HUES48 (cell line): Measurements from ENCODE around the gene BCAS3.
"Not testable (repeated sequence)": the region's sequence is repeated elsewhere in the genome, so short reads cannot be mapped to it uniquely, and the experiment has no call there.

ENCODE experiments used
- H3K27ac ChIP-seq: one replicate; pipeline ENCODE4 v1.7.0; 2013; ENCODE audit warnings: low read depth, low read length, inconsistent platforms
- H3K27me3 ChIP-seq: 2 replicates; pipeline ENCODE4 v1.6.1; 2013; ENCODE audit warnings: mild to moderate bottlenecking, low read length; ENCODE audit not compliant: control insufficient read depth, insufficient read depth
- H3K36me3 ChIP-seq: 2 replicates; pipeline ENCODE4 v1.6.1; 2013; ENCODE audit warnings: low read length; ENCODE audit not compliant: control insufficient read depth, insufficient read depth
- H3K4me1 ChIP-seq: 2 replicates; pipeline ENCODE4 v1.6.1; 2013; ENCODE audit warnings: mild to moderate bottlenecking, low read length; ENCODE audit not compliant: control insufficient read depth, insufficient read depth
- H3K4me3 ChIP-seq: 2 replicates; pipeline ENCODE4 v1.5.1; 2013; ENCODE audit warnings: mild to moderate bottlenecking, low read depth, low read length
- H3K9ac ChIP-seq: 2 replicates; pipeline ENCODE4 v1.6.1; 2013; ENCODE audit warnings: mild to moderate bottlenecking, low read depth, low read length, moderate library complexity
- H3K9me3 ChIP-seq: 2 replicates; pipeline ENCODE4 v1.6.1; 2013; ENCODE audit warnings: low read length; ENCODE audit not compliant: control insufficient read depth, insufficient read depth

The BCAS3 gene

GRCh38 chr17:61134551-61135235, 457.0 kb downstream of the BCAS3 start:
- H3K9ac ChIP-seq = no peak overlapping the region

DNA sequence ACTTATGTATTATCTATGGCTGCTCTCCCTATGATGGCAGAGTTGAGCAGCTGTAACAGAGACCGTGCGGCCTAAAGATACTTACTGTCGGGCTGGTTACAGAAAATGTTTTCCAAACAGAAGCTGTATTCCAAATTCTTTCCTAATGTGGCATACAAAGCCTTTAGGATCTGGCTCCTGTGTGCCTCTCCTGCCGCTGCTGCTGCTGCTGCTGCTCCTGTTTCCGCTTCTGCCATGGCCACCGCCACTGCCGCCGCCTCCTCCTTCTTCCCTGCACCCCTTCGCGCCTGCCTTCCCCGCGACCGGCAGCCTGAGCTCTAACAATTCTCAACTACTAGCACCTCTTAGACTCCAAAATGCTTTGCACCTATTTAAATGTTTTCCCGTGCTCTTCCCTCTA, 458.1 kb downstream of the BCAS3 start:
- Histone ChIP-seq H3K36me3 (no peaks in the 10 kb centered on the region), H3K4me1 (no peaks in the 10 kb centered on the region), H3K4me3 (no peak overlapping the region), H3K27ac (no peak overlapping the region), H3K9ac (no peak overlapping the region), H3K27me3 (no peaks in the 10 kb centered on the region), H3K9me3 (no peaks in the 10 kb centered on the region)

More at GRCh38 chr17:61134551-61135235, 457.0 kb downstream of the BCAS3 start:
- H3K4me1 ChIP-seq = no peaks in the 10 kb centered on the region
- H3K27me3 ChIP-seq = no peaks in the 10 kb centered on the region
- no peaks in the 10 kb centered on the region for H3K9me3 ChIP-seq
- no peaks in the 10 kb centered on the region for H3K36me3 ChIP-seq
- no peak overlapping the region for H3K27ac ChIP-seq
- no peak overlapping the region for H3K4me3 ChIP-seq

DNA sequence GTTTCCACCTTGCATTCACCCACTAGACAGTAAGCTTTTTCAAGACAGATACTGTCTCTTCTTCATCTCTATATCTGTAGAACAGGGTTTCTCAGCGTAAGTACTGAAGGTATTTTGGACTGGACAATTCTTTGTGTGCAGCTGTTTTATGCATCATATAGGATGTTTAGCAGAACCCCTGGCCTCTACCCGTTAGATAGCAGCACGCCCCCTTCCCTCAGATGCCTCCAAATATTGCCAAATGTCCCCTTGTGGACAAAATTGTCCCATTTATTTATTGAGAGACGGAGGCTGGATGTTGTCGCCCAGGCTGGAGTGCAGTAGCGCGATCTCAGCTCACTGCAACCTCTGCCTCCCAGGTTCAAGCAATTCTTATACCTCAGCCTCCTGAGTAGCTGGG, 458.6 kb downstream of the BCAS3 start:
- Histone ChIP-seq H3K9ac (no peak overlapping the region), H3K4me1 (no peaks in the 10 kb centered on the region), H3K9me3 (no peaks in the 10 kb centered on the region), H3K4me3 (no peak overlapping the region), H3K36me3 (no peaks in the 10 kb centered on the region), H3K27ac (no peak overlapping the region), H3K27me3 (no peaks in the 10 kb centered on the region)

DNA sequence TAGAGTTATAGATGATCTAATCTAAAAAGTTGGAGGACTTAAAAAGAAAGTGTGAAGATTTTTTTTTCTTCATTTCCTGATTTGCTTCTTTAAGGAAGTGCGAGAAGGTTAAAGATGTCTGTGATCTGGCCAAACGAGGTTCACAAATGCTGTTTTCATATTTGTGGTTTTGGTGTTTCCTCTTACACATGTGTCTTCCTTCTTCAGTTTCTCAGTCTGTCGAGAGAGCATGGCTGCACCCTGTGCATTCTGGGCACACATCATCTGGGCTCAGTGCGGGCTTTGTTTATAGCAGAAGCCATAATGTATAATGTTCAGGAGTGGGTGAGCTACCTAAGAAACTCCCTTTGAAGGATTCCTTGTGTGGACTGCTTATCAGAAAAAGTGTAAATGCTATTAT, 461.6 kb downstream of the BCAS3 start:
- no peak overlapping the region for H3K9ac ChIP-seq
- H3K27ac ChIP-seq = no peak overlapping the region

DNA sequence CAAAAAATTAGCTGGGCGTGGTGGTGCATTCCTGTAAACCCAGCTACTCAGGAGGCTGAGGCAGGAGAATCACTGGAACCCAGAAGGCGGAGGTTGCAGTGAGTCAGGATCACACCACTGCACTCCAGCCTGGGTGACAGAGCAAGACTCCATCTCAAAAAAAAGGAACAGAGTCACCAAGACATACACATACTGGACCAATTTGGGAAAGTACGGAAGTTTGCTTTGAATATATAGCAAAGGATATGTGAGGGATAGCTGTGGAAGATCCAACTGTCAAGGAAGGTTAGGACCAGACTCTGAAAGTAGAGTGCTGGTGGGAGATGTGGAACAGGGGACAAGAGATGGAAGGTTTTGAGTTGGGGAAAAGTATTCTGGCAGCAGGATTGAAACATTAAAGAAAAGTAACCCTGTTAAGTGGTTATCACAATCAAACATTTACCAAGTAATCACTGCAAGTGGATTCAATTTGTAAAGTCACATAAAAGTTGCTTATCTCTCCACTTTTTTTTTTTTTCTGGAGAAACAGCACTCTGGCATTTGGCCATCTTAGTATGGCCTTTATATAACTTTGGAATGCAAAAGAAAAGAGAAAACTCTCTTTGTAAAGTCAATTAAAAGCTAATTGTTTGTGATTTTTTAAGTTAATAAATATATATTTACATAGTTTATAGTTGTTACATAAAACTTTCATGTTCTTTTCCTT, 462.6 kb downstream of the BCAS3 start:
- H3K27ac ChIP-seq = no peak overlapping the region

More for the DNA sequence above, 461.6 kb downstream of the BCAS3 start:
- Histone ChIP-seq H3K27me3 (no peaks in the 10 kb centered on the region), H3K4me3 (no peak overlapping the region), H3K9me3 (no peaks in the 10 kb centered on the region), H3K4me1 (no peaks in the 10 kb centered on the region), H3K36me3 (no peaks in the 10 kb centered on the region)

DNA sequence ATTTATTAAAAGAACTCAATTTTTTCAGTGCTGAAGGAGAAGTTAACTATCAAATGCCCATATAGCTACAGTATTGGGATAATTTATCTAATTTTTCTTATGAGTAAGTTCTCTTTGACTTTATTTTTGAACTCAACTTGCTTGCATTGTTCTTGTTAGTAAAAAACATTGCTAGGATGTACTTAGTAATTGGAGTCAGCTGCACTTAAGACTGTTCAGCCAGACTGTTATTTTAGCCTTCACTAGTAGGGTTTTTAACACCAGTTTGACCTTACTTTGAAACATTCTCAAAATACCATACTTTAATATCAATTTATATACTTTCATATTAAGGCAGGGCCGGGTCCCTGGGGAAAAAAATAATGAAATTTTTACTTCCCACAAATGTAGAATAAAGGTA, 465.4 kb downstream of the BCAS3 start:
- Histone ChIP-seq H3K27ac (no peak overlapping the region), H3K4me1 (peaks cover 7% of the 10 kb centered on the region; the same call in 1 of the 2 replicates), H3K27me3 (no peaks in the 10 kb centered on the region), H3K9me3 (no peaks in the 10 kb centered on the region), H3K9ac (no peak overlapping the region), H3K4me3 (no peak overlapping the region), H3K36me3 (no peaks in the 10 kb centered on the region)

More for the DNA sequence above, 462.6 kb downstream of the BCAS3 start:
- Histone ChIP-seq H3K4me1 (peaks cover 3% of the 10 kb centered on the region; the same call in 1 of the 2 replicates), H3K9ac (no peak overlapping the region), H3K27me3 (no peaks in the 10 kb centered on the region), H3K4me3 (no peak overlapping the region), H3K36me3 (no peaks in the 10 kb centered on the region), H3K9me3 (no peaks in the 10 kb centered on the region)

GRCh38 chr17:61144137-61144536, 466.5 kb downstream of the BCAS3 start:
- H3K4me3 ChIP-seq = no peak overlapping the region
- no peaks in the 10 kb centered on the region for H3K36me3 ChIP-seq
- H3K27me3 ChIP-seq = no peaks in the 10 kb centered on the region
- no peak overlapping the region for H3K9ac ChIP-seq
- H3K4me1 ChIP-seq = peaks cover 7% of the 10 kb centered on the region; the same call in 1 of the 2 replicates
- H3K27ac ChIP-seq = no peak overlapping the region
- H3K9me3 ChIP-seq = no peaks in the 10 kb centered on the region

DNA sequence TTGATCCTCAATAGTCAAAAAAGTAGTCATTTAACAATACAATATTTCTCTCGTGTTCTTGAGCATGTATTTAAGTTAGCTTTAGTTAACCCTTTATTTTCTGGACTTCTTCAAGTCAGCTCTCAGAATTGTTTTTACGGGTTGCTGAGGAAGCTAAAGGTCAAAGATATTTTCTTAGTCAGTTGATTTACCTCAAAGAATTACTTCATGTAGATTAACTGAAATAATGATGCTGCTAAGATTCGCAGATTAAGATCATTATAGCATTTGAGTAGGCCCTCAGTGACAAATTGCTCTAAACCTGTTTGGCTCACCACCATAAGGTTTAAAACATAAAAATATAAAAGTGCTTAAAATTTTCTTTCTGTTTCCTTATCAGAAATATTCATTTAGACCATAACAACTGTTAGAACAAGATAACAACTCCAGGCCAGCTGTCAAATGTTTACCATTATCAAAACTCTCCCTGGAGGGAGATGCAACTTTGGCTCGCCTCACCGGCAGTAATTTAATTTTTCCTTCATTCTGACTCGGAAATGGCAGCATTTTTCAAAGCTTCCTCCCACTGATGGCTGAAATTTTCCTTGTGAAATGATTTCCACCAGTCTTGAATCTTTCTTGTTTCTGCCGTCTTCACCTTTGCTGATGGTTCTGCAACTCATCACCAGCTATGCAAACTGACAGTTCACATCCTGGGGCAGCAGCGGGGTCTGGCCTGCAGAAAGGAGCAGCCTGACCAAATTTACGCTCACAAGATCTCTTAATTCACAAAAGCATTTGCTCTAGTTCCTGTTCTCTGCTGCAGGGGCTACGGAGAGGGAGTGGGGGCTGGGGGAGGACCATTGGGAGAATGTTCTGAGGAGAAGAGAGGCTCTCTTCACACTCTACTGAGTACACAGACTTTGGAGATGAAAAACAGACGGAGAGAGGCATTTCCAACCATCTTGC, 467.2 kb downstream of the BCAS3 start:
- H3K9ac ChIP-seq = no peak overlapping the region
- no peaks in the 10 kb centered on the region for H3K36me3 ChIP-seq
- no peaks in the 10 kb centered on the region for H3K9me3 ChIP-seq
- H3K27me3 ChIP-seq = no peaks in the 10 kb centered on the region
- no peak overlapping the region for H3K4me3 ChIP-seq
- peaks cover 7% of the 10 kb centered on the region; the same call in 1 of the 2 replicates for H3K4me1 ChIP-seq
- no peak overlapping the region for H3K27ac ChIP-seq

DNA sequence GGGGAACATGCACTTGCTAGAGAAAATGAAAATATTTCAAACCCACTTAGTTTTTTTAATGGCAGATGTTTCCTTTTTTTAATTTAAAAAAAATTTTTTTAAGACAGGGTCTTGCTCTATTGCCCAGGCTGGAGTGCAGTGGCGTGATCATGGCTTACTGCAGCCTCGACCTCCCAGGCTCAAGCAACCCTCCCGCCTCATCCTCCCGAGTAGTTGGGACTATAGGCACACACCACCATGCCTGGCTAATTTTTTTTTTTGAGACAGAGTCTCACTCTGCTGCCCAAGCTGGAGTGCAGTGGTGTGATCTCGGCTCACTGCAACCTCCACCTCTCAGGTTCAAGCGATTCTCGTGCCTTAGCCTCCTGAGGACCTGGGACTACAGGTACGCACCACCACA, 469.2 kb downstream of the BCAS3 start:
- H3K27me3 ChIP-seq, H3K9me3 ChIP-seq, H3K36me3 ChIP-seq, H3K9ac ChIP-seq, H3K4me1 ChIP-seq, H3K4me3 ChIP-seq, H3K27ac ChIP-seq: not testable (repeated sequence)

DNA sequence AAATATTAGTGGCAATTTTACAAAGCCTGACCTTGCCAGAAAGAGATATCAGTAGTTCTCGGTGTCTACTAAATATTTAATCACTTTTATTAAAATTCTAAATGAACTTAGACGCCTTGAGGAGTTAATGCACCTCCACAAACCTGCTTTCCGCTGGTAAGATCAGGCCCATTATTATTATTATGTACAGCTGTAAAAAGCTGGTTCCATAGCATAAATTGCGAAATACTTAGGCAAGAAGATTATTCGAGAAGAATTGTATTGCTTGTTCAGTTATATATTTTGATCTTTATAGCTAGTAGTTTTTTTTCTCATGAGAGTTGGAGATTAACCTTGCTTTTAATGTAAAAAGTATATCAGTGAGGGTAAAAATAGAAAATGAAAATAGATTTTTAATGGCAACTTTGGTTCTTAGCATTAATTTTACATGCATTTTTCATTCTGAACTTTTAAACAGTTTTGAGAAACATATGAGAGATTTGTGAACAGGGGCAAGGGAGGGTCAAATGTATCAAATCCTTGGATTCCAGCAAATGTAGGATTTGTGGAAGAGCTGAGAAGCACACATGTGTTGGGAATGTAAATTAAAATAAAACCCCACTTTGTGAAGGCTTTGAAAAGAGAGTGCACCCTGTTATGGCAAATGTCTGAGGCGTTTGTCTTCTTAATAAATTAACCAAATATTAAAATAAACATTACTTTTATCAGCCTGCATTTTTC, 471.6 kb downstream of the BCAS3 start:
- Histone ChIP-seq H3K27ac (no peak overlapping the region), H3K4me3 (no peak overlapping the region), H3K27me3 (no peaks in the 10 kb centered on the region), H3K9ac (no peak overlapping the region), H3K36me3 (no peaks in the 10 kb centered on the region), H3K9me3 (no peaks in the 10 kb centered on the region), H3K4me1 (peaks cover 12% of the 10 kb centered on the region)
